HEK293 (cell line): ENCODE results near the gene PHC3.
A peak's percentile ranks its signal among the peaks of the same experiment; 100 is the strongest.
"Not testable (repeated sequence)": the region's sequence is repeated elsewhere in the genome, so short reads cannot be mapped to it uniquely, and the experiment has no call there.

Experiments
- CTCF ChIA-PET: fragments of 350-600 bp; formaldehyde crosslinking; extraction: SDS; loops from one replicate; lab custom pipeline; 2021; ENCODE audit warnings: antibody characterized with exemption; lab: Yijun Ruan, JAX
- POLR2A ChIA-PET: fragments of 300-600 bp; formaldehyde crosslinking; extraction: SDS; loops from one replicate; lab custom pipeline; 2020; ENCODE audit warnings: antibody characterized with exemption, inconsistent platforms; lab: Yijun Ruan, JAX
- H3K27ac ChIP-seq: fragments of 200-500 bp; sonication (Bioruptor generic); 2 replicates; pipeline ENCODE4 v1.5.1; 2014; ENCODE audit warnings: low read depth, low read length, control low read depth, inconsistent platforms; ENCODE audit errors: extremely low read depth
- H3K36me3 ChIP-seq, 2 experiments: fragments of 200-500 bp in 1 of 2; sonication (Bioruptor generic) in 1 of 2; 1 replicate in 1 of 2; 2 replicates in 1 of 2; pipeline ENCODE4 v1.5.1; 2014 to 2017; ENCODE audit warnings: inconsistent platforms in 2 of 2, low read length in 2 of 2; ENCODE audit not compliant: control insufficient read depth in 2 of 2, insufficient read depth in 1 of 2
- H3K4me1 ChIP-seq: fragments of 200-500 bp; sonication (Bioruptor generic); 2 replicates; pipeline ENCODE4 v1.5.1; 2014; ENCODE audit warnings: mild to moderate bottlenecking, low read length, inconsistent platforms; ENCODE audit not compliant: control insufficient read depth, insufficient read depth
- H3K4me3 ChIP-seq: 2 replicates; pipeline ENCODE4 v1.5.1; 2011; ENCODE audit warnings: low read depth, mild to moderate bottlenecking, control low read depth, low read length, moderate library complexity
- H3K9me3 ChIP-seq: fragments of 200-500 bp; sonication (Bioruptor generic); 2 replicates; pipeline ENCODE4 v1.5.1; 2014; ENCODE audit warnings: low read depth, low read length, inconsistent platforms; ENCODE audit not compliant: control insufficient read depth, insufficient read depth
- GLIS1 ChIP-seq: fragments of 450-650 bp; formaldehyde crosslinking; IDR thresholded peaks from 2 replicates; pipeline ENCODE4 v1.5.1; 2016; ENCODE audit warnings: missing biosample characterization, missing genetic modification characterization
- MEIS1 ChIP-seq: sonication (generic); formaldehyde crosslinking; IDR thresholded peaks from 2 replicates; pipeline ENCODE4 v1.8.1; 2022; ENCODE audit warnings: missing genetic modification reagents, mild to moderate bottlenecking, borderline replicate concordance
- SETDB1 ChIP-seq: IDR thresholded peaks from one replicate; pipeline ENCODE4 v1.6.1; 2017; ENCODE audit warnings: mild to moderate bottlenecking, low read length, moderate library complexity, mixed read lengths; ENCODE audit not compliant: insufficient read length
- TRIM28 ChIP-seq: IDR thresholded peaks from 2 replicates; pipeline ENCODE4 v1.6.1; 2011; ENCODE audit warnings: low read length, control low read depth, borderline replicate concordance
- ZBTB48 ChIP-seq: fragments of 450-650 bp; formaldehyde crosslinking; IDR thresholded peaks from 2 replicates; pipeline ENCODE4 v1.5.1; 2016; ENCODE audit warnings: missing biosample characterization, missing genetic modification characterization
- ZBTB7A ChIP-seq: fragments of 450-650 bp; formaldehyde crosslinking; IDR thresholded peaks from 2 replicates; pipeline ENCODE4 v1.5.1; 2016; ENCODE audit warnings: low read depth, missing biosample characterization, missing genetic modification characterization
- ZNF133 ChIP-seq: fragments of 450-650 bp; formaldehyde crosslinking; IDR thresholded peaks from 2 replicates; pipeline ENCODE4 v1.5.1; 2016; ENCODE audit warnings: missing biosample characterization, missing genetic modification characterization
- ZNF157 ChIP-seq: fragments of 450-650 bp; formaldehyde crosslinking; IDR thresholded peaks from 2 replicates; pipeline ENCODE4 v1.5.1; 2016; ENCODE audit warnings: missing biosample characterization, missing genetic modification characterization
- ZNF19 ChIP-seq: fragments of 450-650 bp; formaldehyde crosslinking; IDR thresholded peaks from 2 replicates; pipeline ENCODE4; 2016; ENCODE audit warnings: missing biosample characterization, missing genetic modification characterization, low read depth
- ZNF211 ChIP-seq: fragments of 450-650 bp; formaldehyde crosslinking; IDR thresholded peaks from 2 replicates; pipeline ENCODE4 v1.5.1; 2016; ENCODE audit warnings: low read depth, missing biosample characterization, missing genetic modification characterization
- ZNF394 ChIP-seq: fragments of 450-650 bp; formaldehyde crosslinking; IDR thresholded peaks from 2 replicates; pipeline ENCODE4 v1.5.1; 2016; ENCODE audit warnings: missing biosample characterization, missing genetic modification characterization, mild to moderate bottlenecking, moderate library complexity, borderline replicate concordance
- ZNF433 ChIP-seq: fragments of 450-650 bp; formaldehyde crosslinking; IDR thresholded peaks from 2 replicates; pipeline ENCODE4 v1.5.1; 2016; ENCODE audit warnings: missing biosample characterization, missing genetic modification characterization, low read depth
- ZNF548 ChIP-seq: fragments of 450-650 bp; formaldehyde crosslinking; IDR thresholded peaks from 2 replicates; pipeline ENCODE4 v1.5.1; 2016; ENCODE audit warnings: missing biosample characterization, missing genetic modification characterization
- ZNF558 ChIP-seq: fragments of 450-650 bp; formaldehyde crosslinking; IDR thresholded peaks from 2 replicates; pipeline ENCODE4 v1.5.1; 2016; ENCODE audit warnings: missing biosample characterization, missing genetic modification characterization
- ZNF623 ChIP-seq: fragments of 450-650 bp; formaldehyde crosslinking; IDR thresholded peaks from 2 replicates; pipeline ENCODE4 v1.5.1; 2016; ENCODE audit warnings: missing biosample characterization, missing genetic modification characterization
- ZNF843 ChIP-seq: fragments of 450-650 bp; formaldehyde crosslinking; IDR thresholded peaks from 2 replicates; pipeline ENCODE4 v1.5.1; 2016; ENCODE audit warnings: missing biosample characterization, missing genetic modification characterization
- TF ChIP-seq, protein P1 (sequence below): fragments of 450-650 bp; formaldehyde crosslinking; IDR thresholded peaks from 2 replicates; pipeline ENCODE4 v1.5.1; 2016; ENCODE audit warnings: missing biosample characterization, missing genetic modification characterization
- TF ChIP-seq, protein P2 (sequence below): sonication (generic); formaldehyde crosslinking; IDR thresholded peaks from 2 replicates; pipeline ENCODE4 v1.8.1; 2022; ENCODE audit warnings: mild to moderate bottlenecking, moderate library complexity, missing genetic modification reagents
- TF ChIP-seq, protein P3 (sequence below): fragments of 450-650 bp; formaldehyde crosslinking; IDR thresholded peaks from 2 replicates; pipeline ENCODE4 v1.5.1; 2017; ENCODE audit warnings: missing biosample characterization, missing genetic modification characterization

The PHC3 gene

DNA sequence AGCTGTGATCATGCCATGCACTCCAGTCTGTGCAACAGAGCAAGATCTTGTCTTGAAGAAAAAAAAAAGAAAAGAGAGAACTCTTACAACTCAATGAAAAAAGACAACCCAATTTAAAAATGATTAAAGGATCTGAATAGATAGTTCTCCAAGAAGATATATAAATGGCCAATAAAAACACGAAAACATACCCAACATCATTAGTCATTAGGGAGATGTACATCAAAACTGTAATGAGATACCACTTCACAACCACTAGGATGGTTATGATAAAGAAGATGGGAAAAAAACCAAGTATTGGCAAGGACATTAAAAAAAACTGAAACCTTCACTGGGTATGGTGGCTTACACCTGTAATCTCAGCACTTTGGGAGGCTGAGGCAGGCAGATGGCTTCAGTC, 38.3 kb upstream of the PHC3 start:
- TF ChIP-seq, protein P1, sequence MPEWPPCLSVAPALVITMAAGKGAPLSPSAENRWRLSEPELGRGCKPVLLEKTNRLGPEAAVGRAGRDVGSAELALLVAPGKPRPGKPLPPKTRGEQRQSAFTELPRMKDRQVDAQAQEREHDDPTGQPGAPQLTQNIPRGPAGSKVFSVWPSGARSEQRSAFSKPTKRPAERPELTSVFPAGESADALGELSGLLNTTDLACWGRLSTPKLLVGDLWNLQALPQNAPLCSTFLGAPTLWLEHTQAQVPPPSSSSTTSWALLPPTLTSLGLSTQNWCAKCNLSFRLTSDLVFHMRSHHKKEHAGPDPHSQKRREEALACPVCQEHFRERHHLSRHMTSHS (tag by site-specific recombination): no peak
- TF ChIP-seq ZNF843 (tag by site-specific recombination) (no peak), ZNF394 (no peak), ZBTB48 (tag by site-specific recombination) (no peak)
- TF ChIP-seq, protein P2, sequence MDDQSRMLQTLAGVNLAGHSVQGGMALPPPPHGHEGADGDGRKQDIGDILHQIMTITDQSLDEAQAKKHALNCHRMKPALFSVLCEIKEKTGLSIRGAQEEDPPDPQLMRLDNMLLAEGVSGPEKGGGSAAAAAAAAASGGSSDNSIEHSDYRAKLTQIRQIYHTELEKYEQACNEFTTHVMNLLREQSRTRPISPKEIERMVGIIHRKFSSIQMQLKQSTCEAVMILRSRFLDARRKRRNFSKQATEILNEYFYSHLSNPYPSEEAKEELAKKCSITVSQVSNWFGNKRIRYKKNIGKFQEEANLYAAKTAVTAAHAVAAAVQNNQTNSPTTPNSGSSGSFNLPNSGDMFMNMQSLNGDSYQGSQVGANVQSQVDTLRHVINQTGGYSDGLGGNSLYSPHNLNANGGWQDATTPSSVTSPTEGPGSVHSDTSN (CRISPR knock-in tag): no peak
- ChIA-PET CTCF (no interaction called here), POLR2A (no interaction called here)
- no peaks in the 10 kb centered on the region for H3K9me3 ChIP-seq
- H3K4me3 ChIP-seq: no peak overlapping the region
- H3K27ac ChIP-seq: no peak overlapping the region
- H3K36me3 ChIP-seq: no peaks in the 10 kb centered on the region
- H3K4me1 ChIP-seq: no peaks in the 10 kb centered on the region

DNA sequence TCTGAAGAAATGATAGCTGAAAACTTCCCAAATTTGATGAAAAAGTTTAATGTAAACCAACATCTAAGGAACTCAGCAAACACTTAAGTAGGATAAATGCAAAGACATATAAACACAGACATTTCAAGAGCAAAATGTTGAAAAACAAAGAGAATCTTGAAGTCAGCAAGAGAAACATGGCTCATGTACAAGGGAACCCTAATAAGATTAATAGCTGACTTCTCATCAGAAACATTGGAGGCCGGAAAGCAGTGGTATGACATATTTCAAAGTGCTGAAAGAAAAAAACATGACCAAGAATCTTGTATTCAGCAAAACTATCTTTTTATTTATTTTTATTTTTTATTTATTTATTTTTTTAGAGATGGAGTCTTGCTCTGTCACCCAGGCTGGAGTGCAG, 30.1 kb upstream of the PHC3 start:
- Histone ChIP-seq H3K9me3 (no peaks in the 10 kb centered on the region), H3K4me3 (no peak overlapping the region), H3K4me1 (no peaks in the 10 kb centered on the region), H3K36me3 (no peaks in the 10 kb centered on the region), H3K27ac (no peak overlapping the region)
- POLR2A ChIA-PET: no interaction called here
- peak; percentile 51 for TF ChIP-seq SETDB1
- TF ChIP-seq ZNF433: no peak
- CTCF ChIA-PET: interaction anchor here (0.6 kb wide), 1 partner anchor 165 kb away, joined by 3 read pairs; no protein-coding TSS in a partner anchor

DNA sequence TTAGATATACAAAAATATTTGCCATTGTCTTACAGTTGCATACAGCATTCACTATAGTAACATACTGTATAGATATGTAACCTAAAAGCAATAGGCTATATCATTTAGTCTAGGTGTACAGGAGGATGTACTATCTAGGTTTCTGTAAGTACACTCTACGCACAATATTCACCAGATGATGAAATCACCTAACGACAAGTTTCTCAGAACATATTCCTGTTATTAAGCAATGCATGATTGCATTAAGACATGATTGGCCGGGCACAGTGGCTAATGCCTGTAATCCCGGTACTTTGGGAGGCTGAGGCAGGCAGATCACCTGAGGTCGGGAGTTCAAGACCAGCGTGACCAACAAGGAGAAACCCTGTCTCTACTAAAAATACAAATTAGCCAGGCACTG, 26.2 kb upstream of the PHC3 start:
- POLR2A ChIA-PET: no interaction called here
- TF ChIP-seq GLIS1 (tag by site-specific recombination): no peak
- no peak for TF ChIP-seq ZNF157 (tag by site-specific recombination)
- TF ChIP-seq, protein P3, sequence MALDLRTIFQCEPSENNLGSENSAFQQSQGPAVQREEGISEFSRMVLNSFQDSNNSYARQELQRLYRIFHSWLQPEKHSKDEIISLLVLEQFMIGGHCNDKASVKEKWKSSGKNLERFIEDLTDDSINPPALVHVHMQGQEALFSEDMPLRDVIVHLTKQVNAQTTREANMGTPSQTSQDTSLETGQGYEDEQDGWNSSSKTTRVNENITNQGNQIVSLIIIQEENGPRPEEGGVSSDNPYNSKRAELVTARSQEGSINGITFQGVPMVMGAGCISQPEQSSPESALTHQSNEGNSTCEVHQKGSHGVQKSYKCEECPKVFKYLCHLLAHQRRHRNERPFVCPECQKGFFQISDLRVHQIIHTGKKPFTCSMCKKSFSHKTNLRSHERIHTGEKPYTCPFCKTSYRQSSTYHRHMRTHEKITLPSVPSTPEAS: no peak
- no peaks in the 10 kb centered on the region; the same call in 1 of the 2 replicates for H3K4me1 ChIP-seq
- no peaks in the 10 kb centered on the region for H3K36me3 ChIP-seq
- no peaks in the 10 kb centered on the region for H3K9me3 ChIP-seq
- no peak overlapping the region for H3K27ac ChIP-seq
- no peak overlapping the region for H3K4me3 ChIP-seq
- CTCF ChIA-PET: no interaction called here

DNA sequence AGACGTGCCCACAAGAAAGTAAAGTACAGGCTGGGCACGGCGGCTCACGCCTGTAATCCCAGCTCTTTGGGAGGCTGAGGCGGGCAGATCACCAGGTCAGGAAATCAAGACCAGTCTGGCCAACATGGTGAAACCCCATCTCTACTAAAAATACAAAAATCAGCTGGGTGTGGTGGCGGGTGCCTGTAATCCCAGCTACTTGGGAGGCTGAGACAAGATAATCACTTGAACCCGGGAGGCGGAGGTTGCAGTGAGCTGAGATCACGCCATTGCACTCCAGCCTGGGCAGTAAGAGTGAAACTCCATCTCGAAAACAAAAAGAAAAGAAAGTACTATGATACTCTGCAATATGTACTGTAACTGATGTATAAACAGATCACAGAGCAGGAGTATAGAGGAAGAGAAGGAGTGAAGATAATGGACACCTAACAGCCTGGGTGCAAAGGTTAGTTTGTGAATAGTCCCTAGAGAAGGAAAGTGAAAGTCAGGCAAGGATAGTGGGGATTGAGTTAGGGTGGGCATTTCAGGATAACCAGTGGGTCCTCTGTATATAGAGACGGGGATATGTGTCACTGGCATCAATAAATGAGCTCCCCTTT, 24.7 kb upstream of the PHC3 start:
- H3K4me3 ChIP-seq, H3K4me1 ChIP-seq, POLR2A ChIA-PET, H3K9me3 ChIP-seq, H3K27ac ChIP-seq, H3K36me3 ChIP-seq: not testable (repeated sequence)
- CTCF ChIA-PET: interaction anchor here (1.2 kb wide), 1 partner anchor 27 kb away, joined by 3 read pairs; no protein-coding TSS in a partner anchor

DNA sequence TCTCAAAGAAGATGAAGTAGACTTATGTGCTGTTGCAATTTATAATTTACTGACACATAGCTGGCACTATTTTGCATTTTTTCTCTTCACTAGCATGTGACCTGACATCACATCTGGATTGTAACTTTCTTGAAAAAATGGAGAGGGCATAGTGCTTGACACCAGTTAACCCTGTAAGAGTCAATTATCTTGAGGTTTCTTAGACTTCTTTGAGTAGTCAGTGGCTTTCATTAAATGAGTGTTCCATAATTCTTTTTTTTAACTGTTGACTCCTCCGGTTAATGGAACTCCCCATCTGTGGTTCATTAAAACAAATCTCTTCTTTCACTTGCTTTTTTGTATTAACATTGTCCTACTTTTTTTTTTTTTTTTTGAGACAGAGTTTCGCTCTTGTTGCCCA, 23.8 kb upstream of the PHC3 start:
- Histone ChIP-seq H3K4me1 (no peaks in the 10 kb centered on the region; the same call in 1 of the 2 replicates), H3K4me3 (no peak overlapping the region), H3K9me3 (no peaks in the 10 kb centered on the region), H3K36me3 (no peaks in the 10 kb centered on the region), H3K27ac (no peak overlapping the region)
- POLR2A ChIA-PET: no interaction called here
- TF ChIP-seq ZNF211: no peak
- TF ChIP-seq ZNF548: no peak
- no peak for TF ChIP-seq ZNF558 (tag by site-specific recombination)
- TF ChIP-seq MEIS1: no peak
- TF ChIP-seq ZNF19 (tag by site-specific recombination): no peak
- no peak for TF ChIP-seq ZBTB7A (tag by site-specific recombination)
- no peak for TF ChIP-seq ZNF133 (tag by site-specific recombination)
- TF ChIP-seq TRIM28: no peak
- no peak for TF ChIP-seq ZNF623 (tag by site-specific recombination)
- CTCF ChIA-PET: interaction anchor here (1.2 kb wide), 1 partner anchor 28 kb away, joined by 3 read pairs; no protein-coding TSS in a partner anchor
